DND-41 (cell line): ENCODE data around the gene GARIN5A.

Experiments used
- ATAC-seq: fragments of 200-7000 bp; cut with Tn5 transposase; 3 replicates; pipeline ENCODE4 v1.9.1; 2021; ENCODE audit warnings: low read depth; ENCODE audit not compliant: insufficient read depth
- DNase-seq: peaks from one replicate; pipeline ENCODE4 v3.0.0-alpha.2; 2020
- H2AFZ ChIP-seq: 2 replicates; pipeline ENCODE4 v1.6.0; 2012; ENCODE audit warnings: low read depth, low read length
- H3K27ac ChIP-seq: 2 replicates; pipeline ENCODE4 v1.5.1; 2012; ENCODE audit warnings: low read length, inconsistent platforms
- H3K27me3 ChIP-seq: fragments of 200-600 bp; sonication (generic); 2 replicates; pipeline ENCODE4 v1.6.0; 2012; ENCODE audit warnings: low read length, mild to moderate bottlenecking, inconsistent platforms; ENCODE audit not compliant: insufficient read depth, poor library complexity
- H3K36me3 ChIP-seq: 2 replicates; pipeline ENCODE4 v1.5.1; 2012; ENCODE audit warnings: low read length, inconsistent platforms; ENCODE audit not compliant: insufficient read depth
- H3K4me1 ChIP-seq: 2 replicates; pipeline ENCODE4 v1.5.1; 2012; ENCODE audit warnings: mild to moderate bottlenecking, low read length; ENCODE audit not compliant: insufficient read depth
- H3K4me2 ChIP-seq: 2 replicates; pipeline ENCODE4 v1.6.0; 2012; ENCODE audit warnings: mild to moderate bottlenecking, moderate library complexity, low read length, inconsistent platforms; ENCODE audit not compliant: insufficient read depth
- H3K4me3 ChIP-seq, 2 experiments: fragments of 200-600 bp in 1 of 2; shearing (Covaris generic) in 1 of 2; 2 replicates each; pipeline ENCODE4 v1.5.1; 2012 to 2016; ENCODE audit warnings: inconsistent platforms in 2 of 2, low read length in 2 of 2, mild to moderate bottlenecking in 2 of 2, low read depth in 1 of 2, moderate library complexity in 1 of 2
- H3K79me2 ChIP-seq: 2 replicates; pipeline ENCODE4 v1.6.0; 2012; ENCODE audit warnings: low read length, inconsistent platforms; ENCODE audit not compliant: insufficient read depth
- H3K9ac ChIP-seq: 2 replicates; pipeline ENCODE4 v1.6.0; 2012; ENCODE audit warnings: low read depth, mild to moderate bottlenecking, inconsistent platforms, low read length, moderate library complexity
- H3K9me3 ChIP-seq: 2 replicates; pipeline ENCODE4 v1.5.1; 2012; ENCODE audit warnings: low read length, moderate library complexity, mild to moderate bottlenecking, inconsistent platforms; ENCODE audit not compliant: insufficient read depth, severe bottlenecking
- H4K20me1 ChIP-seq: 2 replicates; pipeline ENCODE4 v1.6.0; 2012; ENCODE audit warnings: low read length; ENCODE audit not compliant: insufficient read depth
- EZH2 ChIP-seq: IDR thresholded peaks from 3 replicates; pipeline ENCODE4 v1.6.1; 2012; ENCODE audit warnings: borderline replicate concordance, low read depth, mild to moderate bottlenecking, moderate library complexity, low read length, inconsistent platforms; ENCODE audit not compliant: severe bottlenecking
- TF ChIP-seq, protein P1 (sequence below): IDR thresholded peaks from 2 replicates; pipeline ENCODE4 v1.5.1; 2012; ENCODE audit warnings: borderline replicate concordance, low read length, moderate library complexity, mild to moderate bottlenecking; ENCODE audit not compliant: poor library complexity, severe bottlenecking; ENCODE audit errors: extremely low read depth

The GARIN5A gene

GRCh38 chr19:50459067-50459456 is 17.6 kb downstream of the GARIN5A start:
- no peaks in the 10 kb centered on the region for H3K4me1 ChIP-seq
- DNase-seq (no peak), ATAC-seq (no peak)
- TF ChIP-seq, protein P1, sequence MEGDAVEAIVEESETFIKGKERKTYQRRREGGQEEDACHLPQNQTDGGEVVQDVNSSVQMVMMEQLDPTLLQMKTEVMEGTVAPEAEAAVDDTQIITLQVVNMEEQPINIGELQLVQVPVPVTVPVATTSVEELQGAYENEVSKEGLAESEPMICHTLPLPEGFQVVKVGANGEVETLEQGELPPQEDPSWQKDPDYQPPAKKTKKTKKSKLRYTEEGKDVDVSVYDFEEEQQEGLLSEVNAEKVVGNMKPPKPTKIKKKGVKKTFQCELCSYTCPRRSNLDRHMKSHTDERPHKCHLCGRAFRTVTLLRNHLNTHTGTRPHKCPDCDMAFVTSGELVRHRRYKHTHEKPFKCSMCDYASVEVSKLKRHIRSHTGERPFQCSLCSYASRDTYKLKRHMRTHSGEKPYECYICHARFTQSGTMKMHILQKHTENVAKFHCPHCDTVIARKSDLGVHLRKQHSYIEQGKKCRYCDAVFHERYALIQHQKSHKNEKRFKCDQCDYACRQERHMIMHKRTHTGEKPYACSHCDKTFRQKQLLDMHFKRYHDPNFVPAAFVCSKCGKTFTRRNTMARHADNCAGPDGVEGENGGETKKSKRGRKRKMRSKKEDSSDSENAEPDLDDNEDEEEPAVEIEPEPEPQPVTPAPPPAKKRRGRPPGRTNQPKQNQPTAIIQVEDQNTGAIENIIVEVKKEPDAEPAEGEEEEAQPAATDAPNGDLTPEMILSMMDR = no peak
- TF ChIP-seq EZH2 = no peak
- H2AFZ ChIP-seq = no peak overlapping the region
- no peak overlapping the region for H3K9ac ChIP-seq
- no peak overlapping the region for H3K4me3 ChIP-seq
- H3K36me3 ChIP-seq = no peaks in the 10 kb centered on the region
- H3K4me2 ChIP-seq = no peak overlapping the region
- no peaks in the 10 kb centered on the region for H3K27me3 ChIP-seq
- no peaks in the 10 kb centered on the region for H3K9me3 ChIP-seq
- no peaks in the 10 kb centered on the region for H4K20me1 ChIP-seq
- no peaks in the 10 kb centered on the region for H3K79me2 ChIP-seq
- no peak overlapping the region for H3K27ac ChIP-seq

- Histone ChIP-seq H3K27ac (no peak overlapping the region), H2AFZ (no peak overlapping the region)
- ATAC-seq = no peak
These were observed 18.1 kb downstream of the GARIN5A start for GRCh38 chr19:50458396-50459066.

DNA sequence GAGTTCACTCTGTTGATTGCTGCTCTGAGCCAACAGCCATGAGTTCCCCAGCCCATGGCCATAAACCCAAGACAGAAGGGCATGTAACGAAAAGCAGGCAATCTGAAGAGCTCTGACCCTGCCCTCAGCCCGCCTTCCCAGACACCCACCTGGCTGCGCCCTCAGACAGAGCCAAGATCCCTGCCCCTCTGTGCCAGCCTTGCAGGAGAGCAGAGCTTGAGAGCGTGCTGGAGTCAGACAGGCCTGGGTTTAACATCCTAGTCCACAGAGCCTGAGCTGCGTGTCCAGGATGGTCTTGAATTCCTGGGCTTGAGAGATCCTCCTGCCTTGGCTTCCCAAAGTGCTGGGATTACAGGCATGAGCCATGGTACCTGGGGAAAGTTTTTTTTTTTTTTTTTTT is 19.3 kb downstream of the GARIN5A start:
- H3K9me3 ChIP-seq = no peaks in the 10 kb centered on the region
- no peak for TF ChIP-seq EZH2
- TF ChIP-seq, protein P1 = no peak
- H3K4me2 ChIP-seq = no peak overlapping the region
- no peaks in the 10 kb centered on the region for H3K79me2 ChIP-seq
- DNase-seq (no peak), ATAC-seq (no peak)
- H3K27ac ChIP-seq = no peak overlapping the region
- H3K9ac ChIP-seq = no peak overlapping the region
- H4K20me1 ChIP-seq = no peaks in the 10 kb centered on the region
- no peak overlapping the region for H2AFZ ChIP-seq
- no peak overlapping the region for H3K4me3 ChIP-seq
- no peaks in the 10 kb centered on the region for H3K4me1 ChIP-seq
- H3K27me3 ChIP-seq = no peaks in the 10 kb centered on the region
- H3K36me3 ChIP-seq = no peaks in the 10 kb centered on the region

More at GRCh38 chr19:50458396-50459066, 18.1 kb downstream of the GARIN5A start:
- TF ChIP-seq, protein P1 = no peak
- no peak for TF ChIP-seq EZH2
- Histone ChIP-seq H3K9ac (no peak overlapping the region), H3K4me3 (no peak overlapping the region), H3K9me3 (no peaks in the 10 kb centered on the region), H3K27me3 (no peaks in the 10 kb centered on the region), H3K4me1 (no peaks in the 10 kb centered on the region), H3K4me2 (no peak overlapping the region), H3K79me2 (no peaks in the 10 kb centered on the region), H4K20me1 (no peaks in the 10 kb centered on the region), H3K36me3 (no peaks in the 10 kb centered on the region)
- DNase-seq = no peak

- Histone ChIP-seq H3K4me1 (no peaks in the 10 kb centered on the region), H3K27ac (no peak overlapping the region), H2AFZ (no peak overlapping the region), H3K27me3 (no peaks in the 10 kb centered on the region), H3K4me2 (no peak overlapping the region), H3K36me3 (no peaks in the 10 kb centered on the region), H3K4me3 (no peak overlapping the region), H3K9ac (no peak overlapping the region), H3K9me3 (no peaks in the 10 kb centered on the region), H4K20me1 (no peaks in the 10 kb centered on the region), H3K79me2 (no peaks in the 10 kb centered on the region)
- DNase-seq (no peak), ATAC-seq (no peak)
- TF ChIP-seq, protein P1 = no peak
- TF ChIP-seq EZH2 = no peak
These were observed 20.7 kb downstream of the GARIN5A start for GRCh38 chr19:50455992-50456391.
